Measurements from ENCODE around the gene REC8.
A peak's percentile ranks its signal among the peaks of the same experiment; 100 is the strongest.

The REC8 gene, protein sequence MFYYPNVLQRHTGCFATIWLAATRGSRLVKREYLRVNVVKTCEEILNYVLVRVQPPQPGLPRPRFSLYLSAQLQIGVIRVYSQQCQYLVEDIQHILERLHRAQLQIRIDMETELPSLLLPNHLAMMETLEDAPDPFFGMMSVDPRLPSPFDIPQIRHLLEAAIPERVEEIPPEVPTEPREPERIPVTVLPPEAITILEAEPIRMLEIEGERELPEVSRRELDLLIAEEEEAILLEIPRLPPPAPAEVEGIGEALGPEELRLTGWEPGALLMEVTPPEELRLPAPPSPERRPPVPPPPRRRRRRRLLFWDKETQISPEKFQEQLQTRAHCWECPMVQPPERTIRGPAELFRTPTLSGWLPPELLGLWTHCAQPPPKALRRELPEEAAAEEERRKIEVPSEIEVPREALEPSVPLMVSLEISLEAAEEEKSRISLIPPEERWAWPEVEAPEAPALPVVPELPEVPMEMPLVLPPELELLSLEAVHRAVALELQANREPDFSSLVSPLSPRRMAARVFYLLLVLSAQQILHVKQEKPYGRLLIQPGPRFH

DNA sequence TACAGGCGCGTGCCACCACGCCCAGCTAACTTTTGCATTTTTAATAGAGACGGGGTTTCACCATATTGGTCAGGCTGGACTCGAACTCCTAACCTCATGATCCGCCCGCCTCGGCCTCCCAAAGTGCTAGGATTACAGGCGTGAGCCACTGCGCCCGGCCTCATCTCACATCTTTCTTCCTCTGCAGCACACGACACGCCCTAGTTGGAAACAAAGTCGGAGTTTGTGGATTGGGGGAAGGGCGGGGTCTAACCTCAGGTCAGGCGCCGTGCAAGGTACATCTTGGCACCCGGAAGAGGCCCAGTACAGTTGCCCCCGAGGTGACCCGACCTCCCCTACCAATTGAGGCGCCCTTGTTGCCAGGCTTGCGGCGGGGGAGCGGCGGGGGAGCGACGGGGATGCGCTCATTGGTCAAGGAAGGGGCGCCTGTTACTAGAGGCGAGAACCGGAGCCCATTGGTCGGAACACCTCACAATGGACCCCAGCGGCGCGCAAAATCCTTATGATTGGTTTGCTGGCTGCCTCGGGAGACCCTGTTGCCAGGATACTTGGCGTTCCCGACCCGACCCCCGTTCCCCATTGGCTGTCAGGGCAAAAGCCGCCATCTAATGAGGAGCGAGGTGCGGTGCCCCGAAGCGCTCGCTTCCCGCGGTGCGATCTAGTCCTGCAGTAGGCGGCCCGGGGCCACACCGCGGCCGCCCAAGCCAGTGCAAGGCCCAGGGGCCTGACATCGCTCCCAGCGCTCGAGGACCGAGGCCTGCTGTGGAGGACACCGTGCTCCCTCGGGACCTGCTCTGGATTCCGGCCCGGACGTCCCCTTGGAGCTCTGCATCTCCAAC lies at the start of gene REC8:
Gene REC8, plus strand, starts transcription at position 659 of the 839 bp plus-strand sequence. CDS start 473 bp downstream, outside the sequence.
- peak; percentile 77 to 86 for DNase-seq

DNA sequence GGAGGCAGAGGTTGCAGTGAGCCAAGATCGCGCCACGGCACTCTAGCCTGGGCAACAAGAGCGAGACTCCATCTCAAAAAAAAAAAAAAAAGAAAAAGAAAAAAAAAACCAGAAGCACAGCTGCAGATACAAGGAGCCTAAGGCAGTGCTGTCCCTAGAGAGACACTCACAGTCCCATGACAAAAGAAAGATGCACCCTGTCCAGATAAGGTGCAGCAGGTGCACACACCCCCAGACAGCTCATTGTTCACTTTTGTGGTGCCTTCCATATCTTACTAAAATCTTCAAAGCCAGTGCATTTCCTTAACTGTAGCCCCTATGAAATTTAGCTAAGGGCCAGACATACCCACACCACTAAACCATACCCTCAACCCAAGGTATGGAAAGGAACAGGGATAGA lies 49.5 kb upstream of the REC8 start:
- no peak for DNase-seq

DNA sequence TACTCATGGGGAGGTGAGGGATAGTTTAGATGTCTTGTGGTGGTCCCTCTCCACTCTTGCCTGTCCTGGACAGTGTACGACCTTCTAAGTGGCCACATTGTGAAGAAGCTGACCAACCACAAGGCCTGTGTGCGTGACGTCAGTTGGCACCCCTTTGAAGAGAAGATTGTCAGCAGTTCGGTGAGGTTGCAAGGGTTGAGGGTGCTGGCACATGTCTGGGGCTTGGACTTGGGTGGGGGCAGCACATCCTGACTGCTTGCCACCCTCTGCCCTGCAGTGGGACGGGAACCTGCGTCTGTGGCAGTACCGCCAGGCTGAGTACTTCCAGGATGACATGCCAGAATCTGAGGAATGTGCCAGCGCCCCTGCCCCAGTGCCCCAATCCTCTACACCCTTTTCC lies 49.0 kb upstream of the REC8 start:
- no peak for DNase-seq

DNA sequence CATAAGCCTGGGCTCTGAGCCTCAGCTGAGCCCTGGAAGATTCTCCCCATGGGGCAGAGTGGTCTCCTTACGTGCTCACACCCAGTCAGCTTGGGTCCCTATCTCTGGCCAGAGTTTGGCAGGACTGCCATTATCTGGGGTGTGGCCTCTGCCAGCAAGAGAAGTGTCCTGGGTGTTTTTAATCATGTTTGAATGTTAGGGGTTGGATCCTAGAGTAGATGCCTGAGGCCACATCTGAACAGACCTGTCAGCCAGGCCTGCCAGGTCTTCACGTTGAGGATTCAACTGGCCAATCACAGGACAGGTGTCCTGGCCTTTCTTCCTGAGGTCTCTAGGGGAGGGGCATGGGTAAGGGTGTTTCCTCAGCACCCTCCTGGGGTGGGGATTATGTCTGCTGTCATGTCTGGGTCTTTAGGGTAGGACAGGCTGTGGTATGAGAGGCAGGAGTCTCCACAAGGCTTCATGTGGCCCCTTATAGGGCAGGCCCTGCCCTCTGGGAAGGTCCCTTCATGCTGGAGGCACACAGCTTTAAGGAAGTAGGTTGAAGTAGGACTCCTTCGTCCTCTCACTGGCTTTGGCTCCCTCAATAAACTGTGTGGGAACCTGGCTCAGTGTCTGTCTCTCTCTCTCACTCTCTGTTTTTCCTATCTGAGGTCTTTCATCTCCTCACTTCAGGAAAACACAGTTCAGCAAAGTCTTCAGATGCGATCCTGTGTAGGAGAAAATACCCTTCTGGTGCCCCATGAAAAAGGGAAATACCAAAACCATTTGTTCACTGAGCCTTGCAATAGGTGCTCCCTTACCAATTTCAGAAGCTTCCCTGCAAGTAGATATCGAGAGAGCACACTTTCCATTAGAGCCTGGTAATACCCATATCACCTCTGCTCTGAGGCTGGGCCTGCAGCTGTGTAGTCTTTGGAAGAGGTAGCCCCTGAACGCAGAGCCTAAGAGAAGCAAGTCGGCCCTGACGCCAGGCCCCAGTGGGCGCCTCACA lies 48.2 kb upstream of the REC8 start:
- no peak for DNase-seq

DNA sequence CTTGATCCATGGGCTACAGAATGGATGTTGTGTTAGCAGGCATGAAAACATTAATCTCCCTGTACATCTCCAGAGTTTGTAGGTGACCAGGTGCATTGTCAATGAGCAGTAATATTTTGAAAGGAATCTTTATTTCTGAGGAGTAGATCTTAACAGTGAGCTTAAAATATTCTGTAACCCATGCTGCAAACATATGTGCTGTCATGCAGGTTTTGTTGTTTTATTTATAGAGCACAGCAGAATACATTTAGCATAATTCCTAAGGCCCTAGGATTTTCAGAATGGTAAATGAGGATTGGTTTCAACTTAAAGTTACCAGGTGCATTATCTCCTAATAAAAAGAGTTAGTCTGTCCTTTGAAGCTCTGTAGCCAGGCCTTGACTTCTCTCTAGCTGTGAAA lies 44.9 kb upstream of the REC8 start:
- no peak for DNase-seq

DNA sequence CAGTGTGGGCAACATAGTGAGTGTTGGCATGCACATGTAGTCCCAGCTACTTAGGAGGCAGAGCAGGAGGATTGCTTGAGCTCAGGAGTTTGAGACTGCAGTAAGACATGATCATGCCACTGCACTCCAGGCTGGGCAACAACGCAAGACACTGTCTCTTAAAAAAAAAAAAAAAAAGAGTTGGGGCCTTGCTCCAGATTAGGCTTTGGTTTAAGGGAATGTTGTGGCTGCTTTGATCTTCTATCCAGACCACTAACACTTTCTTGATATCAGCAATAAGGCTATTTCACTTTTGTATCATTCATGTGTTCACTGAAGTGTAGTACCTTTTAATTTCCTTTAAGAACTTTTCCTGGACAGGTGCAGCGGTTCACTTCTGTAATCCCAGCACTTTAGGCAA lies 44.2 kb upstream of the REC8 start:
- no peak for DNase-seq

DNA sequence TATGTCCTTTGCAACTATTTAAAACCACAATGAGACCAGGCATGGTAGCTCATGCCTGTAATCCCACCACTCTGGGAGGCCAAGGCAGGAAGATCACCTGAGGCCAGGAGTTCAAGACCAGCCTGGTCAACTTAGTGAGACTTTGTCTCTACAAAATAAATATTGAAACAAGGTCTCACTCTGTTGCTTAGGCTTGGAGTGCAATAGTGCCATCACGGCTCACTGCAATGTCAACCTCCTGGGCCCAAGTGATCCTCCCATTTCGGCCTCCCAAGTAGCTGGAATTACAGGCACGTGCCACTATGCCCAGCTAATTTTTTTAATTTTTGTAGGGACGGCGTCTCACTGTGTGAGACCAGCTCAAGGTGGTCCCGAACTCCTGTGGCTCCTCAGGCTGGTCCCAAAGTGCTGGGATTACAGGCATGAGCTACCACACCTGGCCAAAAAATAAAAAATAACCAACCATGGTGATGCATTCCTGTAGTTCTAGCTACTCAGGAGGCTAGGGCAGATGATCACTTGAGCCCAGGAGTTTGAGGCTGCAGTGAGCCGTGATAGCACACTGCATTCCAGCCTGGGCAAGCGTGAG lies 42.4 kb upstream of the REC8 start:
- DNase-seq: no peak

DNA sequence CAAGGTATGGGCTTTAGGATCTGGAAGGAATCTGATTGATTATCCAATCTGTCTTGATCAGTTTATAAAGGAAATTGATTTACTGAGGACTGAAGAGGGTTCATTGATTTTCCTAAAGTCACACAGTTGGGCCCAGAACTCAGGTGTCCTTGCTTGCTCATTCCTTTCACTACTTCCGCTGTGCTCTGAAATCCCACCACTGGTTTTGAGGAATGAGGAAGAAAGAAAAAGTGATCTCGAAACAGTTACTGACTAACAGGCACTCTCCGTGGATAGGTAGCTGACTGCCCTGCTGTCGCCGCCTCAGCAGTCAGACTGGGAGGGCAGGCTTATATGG lies 41.5 kb upstream of the REC8 start, which contains the start of gene FITM1:
Gene FITM1, plus strand, starts transcription at position 280 of the 337 bp plus-strand sequence. CDS start 905 bp downstream, outside the sequence.
- DNase-seq: no peak

DNA sequence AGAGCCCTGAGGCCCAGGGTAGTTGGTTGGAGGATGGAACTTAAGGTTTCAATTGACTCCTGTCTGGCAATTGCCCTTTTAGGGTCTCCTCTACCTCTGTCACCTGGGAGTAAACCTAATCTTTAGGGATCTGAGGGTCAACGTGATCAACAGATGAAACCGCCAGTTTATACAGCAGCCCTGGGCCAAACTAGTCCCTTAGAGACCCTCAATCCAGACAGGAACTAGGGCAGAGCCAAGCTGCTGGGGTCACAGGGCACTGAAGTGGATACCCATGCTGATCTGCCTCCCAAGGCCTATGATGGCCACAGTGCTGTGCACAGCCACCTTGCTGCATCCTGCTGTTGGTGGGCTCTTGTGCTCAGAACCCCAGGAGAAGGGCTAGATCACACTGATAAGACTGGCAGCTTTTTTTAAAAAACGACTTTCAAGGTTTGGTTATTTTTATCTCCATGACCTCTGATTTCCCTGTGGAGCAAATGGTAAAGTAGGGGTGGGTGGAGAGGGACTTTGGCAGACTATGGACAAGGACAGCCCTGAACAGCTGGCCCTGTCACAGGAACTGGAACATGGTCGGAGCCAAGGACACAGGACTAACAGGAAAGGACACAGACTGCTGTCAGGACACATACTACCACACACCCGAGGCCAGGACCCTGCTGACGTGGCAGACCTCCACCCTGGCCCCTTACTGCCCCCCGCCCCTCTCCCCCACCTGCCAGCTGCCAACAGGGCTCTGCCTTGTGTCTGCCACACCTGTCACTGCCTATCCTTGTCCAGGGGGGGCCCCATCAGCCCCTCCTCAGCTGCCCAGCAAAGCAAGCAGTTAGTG lies 40.9 kb upstream of the REC8 start:
- DNase-seq: no peak

DNA sequence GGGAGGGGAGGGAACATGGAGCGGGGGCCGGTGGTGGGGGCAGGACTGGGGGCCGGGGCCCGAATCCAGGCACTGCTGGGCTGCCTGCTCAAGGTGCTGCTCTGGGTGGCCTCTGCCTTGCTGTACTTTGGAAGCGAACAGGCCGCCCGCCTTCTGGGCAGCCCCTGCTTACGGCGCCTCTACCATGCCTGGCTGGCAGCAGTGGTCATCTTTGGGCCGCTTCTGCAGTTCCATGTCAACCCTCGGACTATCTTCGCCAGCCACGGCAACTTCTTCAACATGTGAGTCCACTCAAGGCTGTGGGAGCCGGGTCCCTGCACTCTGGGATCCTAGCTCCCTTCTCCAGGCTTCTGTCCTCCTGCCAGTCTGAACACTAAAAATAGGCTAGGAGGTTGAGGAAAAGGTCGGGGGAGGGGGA lies 40.3 kb upstream of the REC8 start:
- no peak for DNase-seq

DNA sequence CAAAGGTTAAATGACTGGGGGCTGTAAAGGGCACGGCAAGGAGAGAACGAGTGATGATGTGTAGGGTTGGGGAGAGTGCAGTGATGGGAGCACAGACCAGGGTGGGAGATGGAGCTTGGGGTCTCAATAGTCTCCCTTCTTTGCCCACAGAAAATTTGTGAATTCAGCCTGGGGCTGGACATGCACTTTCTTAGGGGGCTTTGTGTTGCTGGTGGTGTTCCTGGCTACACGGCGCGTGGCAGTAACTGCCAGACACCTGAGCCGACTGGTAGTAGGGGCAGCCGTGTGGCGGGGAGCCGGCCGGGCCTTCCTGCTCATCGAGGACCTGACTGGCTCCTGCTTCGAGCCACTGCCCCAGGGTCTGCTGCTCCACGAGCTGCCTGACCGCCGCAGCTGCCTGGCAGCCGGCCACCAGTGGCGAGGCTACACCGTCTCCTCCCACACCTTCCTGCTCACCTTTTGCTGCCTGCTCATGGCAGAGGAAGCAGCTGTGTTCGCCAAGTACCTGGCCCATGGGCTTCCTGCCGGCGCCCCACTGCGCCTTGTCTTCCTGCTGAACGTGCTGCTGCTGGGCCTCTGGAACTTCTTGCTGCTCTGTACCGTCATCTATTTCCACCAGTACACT lies 39.7 kb upstream of the REC8 start:
- peak in 1 of 2 donors; percentile 33 for DNase-seq

DNA sequence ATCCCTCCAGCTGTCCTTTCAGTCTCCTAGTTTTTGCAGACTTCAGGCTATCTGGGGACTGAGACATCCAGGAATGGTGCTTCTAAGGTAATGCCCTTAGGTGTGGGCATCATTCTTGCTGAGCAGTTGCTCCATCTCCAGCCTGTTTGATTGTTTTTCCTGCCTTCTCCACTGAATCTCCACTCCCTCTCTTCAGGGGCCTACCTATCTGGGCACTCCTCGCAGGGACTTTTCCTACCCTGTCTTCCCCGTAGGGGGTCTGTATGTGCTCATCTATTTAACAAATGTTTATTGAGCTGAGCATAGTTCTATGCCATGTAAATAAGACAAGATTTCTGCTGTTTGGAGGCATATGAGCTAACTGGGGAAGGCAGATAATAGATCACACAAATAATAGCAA lies 38.9 kb upstream of the REC8 start:
- no peak for DNase-seq

DNA sequence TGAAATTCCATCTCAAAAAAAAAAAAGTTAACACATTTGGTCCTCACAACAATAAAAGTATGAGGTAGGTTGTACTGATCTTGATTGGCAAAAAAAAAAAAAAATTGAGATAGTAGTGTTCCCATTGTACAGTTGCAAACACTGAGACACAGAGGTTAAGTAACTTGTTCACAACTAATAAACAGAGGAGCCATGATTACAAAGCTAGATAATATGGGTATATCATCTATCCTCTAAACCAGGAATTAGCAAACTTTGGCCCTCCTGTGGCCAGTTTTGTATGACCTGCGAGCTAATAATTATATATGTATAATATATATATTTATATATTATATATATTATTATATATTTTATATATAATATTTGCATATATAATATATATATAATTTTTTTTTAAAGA lies 38.1 kb upstream of the REC8 start:
- DNase-seq: no peak

DNA sequence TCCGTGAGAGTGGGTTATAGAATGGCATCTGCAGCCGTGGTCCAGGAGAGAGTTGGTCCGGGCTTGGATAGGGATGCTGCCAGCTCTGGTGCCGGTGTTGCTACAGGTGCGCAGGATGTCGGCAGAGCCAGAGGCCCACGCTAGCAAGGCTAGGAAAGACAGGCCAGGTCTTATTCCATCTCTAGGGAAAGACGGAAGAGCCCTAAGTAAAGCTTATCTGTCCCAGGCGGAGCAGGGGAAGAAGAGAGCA lies 36.4 kb upstream of the REC8 start:
- DNase-seq: no peak

DNA sequence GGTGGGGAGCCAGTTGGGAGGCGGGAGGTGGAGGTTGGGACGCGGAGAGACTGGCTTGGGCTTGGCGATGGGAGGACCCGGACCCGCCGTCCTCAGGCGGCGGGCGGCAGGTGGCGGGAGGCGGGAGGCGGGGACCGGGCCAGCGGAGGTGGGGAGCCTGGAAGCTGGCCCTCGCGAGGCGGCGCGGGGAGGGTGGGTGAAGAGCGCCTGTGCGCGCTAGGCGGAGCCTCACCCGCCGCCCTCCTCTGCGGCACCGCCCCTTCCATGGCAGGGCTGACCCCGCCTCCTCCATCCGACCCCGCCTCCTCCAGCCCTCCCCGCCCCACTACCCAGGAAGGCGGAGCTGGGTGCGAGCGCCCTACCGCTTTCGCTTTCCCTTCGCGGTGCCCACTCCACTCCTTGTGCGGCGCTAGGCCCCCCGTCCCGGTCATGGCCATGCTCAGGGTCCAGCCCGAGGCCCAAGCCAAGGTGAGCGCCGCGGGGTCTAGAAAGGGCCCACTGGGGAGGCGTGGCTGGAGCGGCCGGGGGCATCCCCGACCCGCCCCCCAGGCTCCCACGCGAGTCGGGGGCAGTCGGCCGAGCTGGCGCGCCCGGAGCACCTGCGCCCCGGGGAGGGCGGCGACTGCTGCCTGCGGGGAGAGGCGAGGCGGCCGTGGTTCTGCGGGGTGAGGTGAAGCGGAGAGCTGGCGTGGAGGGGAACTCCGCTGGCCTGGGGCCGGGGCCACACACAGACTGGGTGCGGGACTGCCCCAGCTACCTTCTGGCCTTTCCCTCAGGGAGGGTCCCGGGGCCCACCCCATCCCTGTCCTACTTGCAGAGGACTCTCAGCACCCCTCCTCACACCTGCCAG lies 35.8 kb upstream of the REC8 start, which contains the start of gene PSME1:
Gene PSME1, plus strand, starts transcription at position 361 of the 850 bp plus-strand sequence. Its CDS starts 69 bp downstream, at position 430.
- DNase-seq: peak; percentile 91 to 96

DNA sequence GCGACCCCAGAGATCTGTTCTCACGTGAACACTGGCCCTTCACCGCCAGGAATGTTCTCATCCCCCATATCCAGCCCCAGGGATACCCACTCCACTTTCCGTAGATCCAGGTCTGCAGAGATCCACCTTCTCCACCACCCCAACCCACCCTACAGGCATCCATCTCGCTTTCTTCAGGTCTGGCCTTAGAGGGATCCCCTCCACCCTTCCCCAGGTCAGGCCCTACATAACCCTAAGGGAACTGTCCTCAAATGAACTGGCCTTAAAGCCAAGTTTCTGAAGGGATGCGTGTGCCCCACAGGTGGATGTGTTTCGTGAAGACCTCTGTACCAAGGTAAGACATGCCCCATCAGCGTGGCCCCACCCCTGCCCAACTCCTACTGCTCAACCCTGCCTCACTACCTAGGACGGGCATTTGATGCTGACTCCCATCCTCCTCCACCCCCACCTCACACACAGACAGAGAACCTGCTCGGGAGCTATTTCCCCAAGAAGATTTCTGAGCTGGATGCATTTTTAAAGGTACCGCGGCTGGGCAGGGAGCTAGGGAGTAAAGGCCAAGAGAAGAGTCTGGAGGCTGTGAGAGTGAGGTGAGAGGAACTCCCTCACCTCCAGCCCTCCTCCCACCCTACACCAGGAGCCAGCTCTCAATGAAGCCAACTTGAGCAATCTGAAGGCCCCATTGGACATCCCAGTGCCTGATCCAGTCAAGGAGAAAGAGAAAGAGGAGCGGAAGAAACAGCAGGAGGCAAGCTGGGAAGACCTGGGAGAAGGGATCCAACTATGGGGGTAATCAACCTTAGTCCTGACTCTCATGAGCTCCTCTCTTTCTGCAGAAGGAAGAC lies 35.0 kb upstream of the REC8 start:
- DNase-seq: no peak

DNA sequence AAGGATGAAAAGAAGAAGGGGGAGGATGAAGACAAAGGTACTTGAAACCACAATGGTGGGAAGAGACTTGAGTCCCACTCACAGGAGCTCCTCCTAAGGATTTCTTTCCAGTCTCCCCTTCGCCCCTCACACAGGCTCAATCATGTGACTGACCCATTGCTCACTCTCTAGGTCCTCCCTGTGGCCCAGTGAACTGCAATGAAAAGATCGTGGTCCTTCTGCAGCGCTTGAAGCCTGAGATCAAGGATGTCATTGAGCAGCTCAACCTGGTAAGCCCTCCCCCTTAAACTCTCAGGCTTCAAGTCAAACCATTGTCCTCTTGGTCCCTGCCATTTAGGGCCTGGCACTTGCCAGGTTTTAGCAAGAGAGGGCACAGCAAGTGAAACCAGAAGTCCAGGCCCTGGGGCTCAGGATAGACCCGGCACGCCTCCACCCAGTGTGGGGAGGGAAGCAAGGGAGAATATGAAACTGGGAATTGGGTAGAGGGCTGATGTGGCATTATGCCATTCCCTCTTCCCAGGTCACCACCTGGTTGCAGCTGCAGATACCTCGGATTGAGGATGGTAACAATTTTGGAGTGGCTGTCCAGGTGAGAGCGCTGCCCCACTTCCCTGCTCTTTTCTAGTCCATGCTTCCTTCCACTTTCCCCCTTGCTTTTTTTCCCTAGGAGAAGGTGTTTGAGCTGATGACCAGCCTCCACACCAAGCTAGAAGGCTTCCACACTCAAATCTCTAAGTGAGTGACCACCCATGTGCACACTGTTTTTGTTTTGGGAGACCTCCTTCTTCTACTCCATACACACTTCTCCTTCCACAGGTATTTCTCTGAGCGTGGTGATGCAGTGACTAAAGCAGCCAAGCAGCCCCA lies 34.1 kb upstream of the REC8 start:
- no peak for DNase-seq
